ENCODE data around the gene HSD17B1. TPM values are rescaled to one million over a fixed set of nuclear protein-coding genes. Genes with fewer than 3 reads are reported as not detected.

The HSD17B1 gene
- total and polyA plus RNA-seq, 2 of the 13 experiments (the other 11 are each of a cell fraction or from before 2014, with no cell fraction given) = 0.54 to 0.93 TPM

GRCh38 chr17:42519546-42520491 is 32.9 kb upstream of the HSD17B1 start (continued):
- TF ChIP-seq CSRNP1 (CRISPR knock-in tag; IDR thresholded peaks at IDR 0.05) = no peak
- no peak for TF ChIP-seq CCAR2 (optimal IDR thresholded peaks at IDR 0.05; ENCODE audit: low read depth, low read length)
- no peak for TF ChIP-seq ZBTB3 (CRISPR knock-in tag; IDR thresholded peaks at IDR 0.05; ENCODE audit: borderline replicate concordance, low read depth)
- no peak for TF ChIP-seq TBL1XR1 (IDR thresholded peaks at IDR 0.05; ENCODE audit: borderline replicate concordance, low read length, partially characterized antibody)
- TF ChIP-seq ETV6 (CRISPR knock-in tag; conservative IDR thresholded peaks at IDR 0.05) = no peak
- TF ChIP-seq SUZ12 (IDR thresholded peaks at IDR 0.05; ENCODE audit: low read depth, low read length) = no peak
- TF ChIP-seq BHLHE40 (IDR thresholded peaks at IDR 0.05; ENCODE audit: low read length) = peak; percentile 85
- no peak for TF ChIP-seq NPAS2 (CRISPR knock-in tag; IDR thresholded peaks at IDR 0.05; ENCODE audit: borderline replicate concordance)
- no peak for TF ChIP-seq ATF6 (CRISPR knock-in tag; conservative IDR thresholded peaks at IDR 0.05)
- TF ChIP-seq RELA (CRISPR knock-in tag; IDR thresholded peaks at IDR 0.05) = no peak
- no peak for TF ChIP-seq TBX3 (IDR thresholded peaks at IDR 0.05; ENCODE audit: borderline replicate concordance)
- no peak for TF ChIP-seq ZNF562 (CRISPR knock-in tag; IDR thresholded peaks at IDR 0.05; ENCODE audit: borderline replicate concordance)
